HG02885 (cell line): Measurements from ENCODE around the gene ERBB4.
"Not testable (repeated sequence)": the region's sequence is repeated elsewhere in the genome, so short reads cannot be mapped to it uniquely, and the experiment has no call there.

ENCODE experiments used
- ATAC-seq: cut with Tn5 transposase; IDR thresholded peaks from one replicate; pipeline ENCODE4 v1.9.1; 2021; ENCODE audit warnings: mild to moderate bottlenecking; ENCODE audit not compliant: unreplicated experiment, poor library complexity

ERBB4 gene

DNA sequence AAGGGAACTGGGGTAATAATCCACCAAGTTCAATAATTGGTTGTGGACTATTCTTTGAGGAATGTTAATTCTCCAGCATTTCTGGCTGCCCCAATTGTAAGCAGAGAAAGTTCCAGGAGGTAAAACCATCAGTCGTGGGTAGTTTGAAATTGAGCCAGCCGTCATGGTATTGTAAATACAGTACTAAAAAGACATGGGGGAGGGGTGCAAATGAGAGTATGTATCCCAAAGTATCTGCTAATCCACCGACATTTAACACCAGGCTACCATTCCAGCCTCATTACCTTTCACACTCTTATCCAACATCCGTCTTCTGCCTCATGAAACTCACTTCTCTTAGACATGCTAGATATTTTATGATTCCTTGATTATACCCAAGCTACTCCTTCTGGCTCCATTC lies 507.9 kb downstream of the ERBB4 start:
- ATAC-seq = no peak

DNA sequence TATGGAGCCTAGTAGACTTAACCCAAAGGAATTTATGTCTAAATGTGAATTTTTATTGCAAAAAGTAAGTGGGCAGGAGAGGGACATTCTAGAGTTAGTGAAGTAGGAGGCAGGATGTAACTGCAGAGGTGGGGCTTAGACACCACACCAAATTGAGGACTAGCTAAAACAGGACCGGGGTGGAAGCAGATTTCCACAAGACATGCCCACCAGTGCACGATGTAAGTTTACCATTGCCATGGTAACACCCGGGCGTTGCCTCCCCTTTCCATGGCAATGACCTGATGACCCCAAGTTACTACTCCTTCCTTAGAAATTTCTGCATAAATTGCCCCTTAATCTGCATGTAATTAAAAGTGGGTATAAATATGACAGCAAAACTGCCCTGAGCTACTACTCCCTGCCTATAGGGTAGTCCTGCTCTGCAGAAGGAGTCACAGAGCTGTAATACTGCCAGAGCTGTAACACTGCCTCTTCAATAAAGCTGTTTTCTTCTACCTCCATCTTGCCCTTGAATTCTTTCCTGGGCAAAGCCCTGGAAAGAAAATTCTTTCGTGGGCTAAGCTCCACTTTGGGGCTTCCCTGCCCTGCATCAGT lies 509.7 kb downstream of the ERBB4 start:
- ATAC-seq = no peak

DNA sequence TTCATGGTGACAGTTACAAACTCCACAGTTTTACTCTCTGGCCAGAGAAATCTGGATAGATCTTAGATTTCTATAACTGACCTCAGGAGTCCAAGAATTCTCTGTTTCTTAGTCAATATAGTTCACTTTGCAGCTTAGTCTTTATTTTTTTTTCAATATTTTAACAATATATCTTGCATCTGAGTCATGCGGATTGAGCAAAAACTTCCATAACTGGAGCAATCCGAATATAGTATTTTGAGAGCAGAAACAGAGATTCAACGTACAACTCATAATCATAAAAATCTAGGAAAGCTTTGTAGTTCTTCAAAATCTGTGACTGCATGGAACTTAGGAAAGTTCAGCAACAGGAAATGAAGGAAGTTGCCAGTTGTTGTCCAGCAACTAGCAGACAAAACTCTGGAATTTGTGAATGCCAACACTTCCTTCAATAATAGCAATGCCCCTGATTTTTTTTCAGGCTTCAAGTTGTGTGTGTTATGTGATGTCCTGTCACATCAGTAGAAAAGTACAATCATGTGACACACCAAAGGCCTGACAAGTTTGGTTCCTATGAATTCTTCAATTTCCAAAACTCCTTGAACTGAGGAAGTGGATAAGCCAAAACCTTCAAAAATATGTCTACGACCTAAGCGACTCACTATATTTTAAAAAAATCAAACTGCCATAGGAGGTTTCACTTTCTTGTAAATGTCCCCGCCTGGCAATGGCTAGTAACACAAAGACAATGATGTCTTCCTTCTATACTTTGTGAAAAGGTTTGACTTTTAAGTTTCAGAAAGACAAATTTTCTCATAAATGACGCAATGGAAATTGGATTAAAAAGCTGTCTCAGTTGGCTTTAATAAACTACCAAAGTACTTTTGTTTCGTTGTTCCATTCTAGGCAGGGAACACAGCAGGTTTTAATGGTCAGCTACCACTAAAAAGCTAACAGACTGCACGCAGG lies 510.6 kb downstream of the ERBB4 start:
- peak; percentile 36 for ATAC-seq

DNA sequence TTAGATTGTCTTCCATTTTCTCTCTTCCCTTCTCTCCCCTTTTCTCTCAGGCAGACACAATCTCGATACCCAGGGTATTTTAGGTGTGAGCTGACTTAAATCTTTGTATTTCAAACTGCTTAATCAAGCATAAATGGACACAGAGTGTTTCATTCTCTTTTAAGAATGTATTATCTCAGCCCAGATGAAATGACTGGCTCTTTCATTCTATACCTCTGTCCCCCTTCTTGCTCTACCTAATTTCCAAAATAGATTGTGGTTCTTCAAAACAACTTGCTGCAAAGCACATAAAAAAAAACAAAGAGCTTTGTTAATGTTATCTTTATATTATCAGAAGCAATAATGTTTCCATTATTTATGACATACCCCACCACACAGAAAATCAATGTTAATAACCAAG lies 514.6 kb downstream of the ERBB4 start:
- ATAC-seq = no peak

DNA sequence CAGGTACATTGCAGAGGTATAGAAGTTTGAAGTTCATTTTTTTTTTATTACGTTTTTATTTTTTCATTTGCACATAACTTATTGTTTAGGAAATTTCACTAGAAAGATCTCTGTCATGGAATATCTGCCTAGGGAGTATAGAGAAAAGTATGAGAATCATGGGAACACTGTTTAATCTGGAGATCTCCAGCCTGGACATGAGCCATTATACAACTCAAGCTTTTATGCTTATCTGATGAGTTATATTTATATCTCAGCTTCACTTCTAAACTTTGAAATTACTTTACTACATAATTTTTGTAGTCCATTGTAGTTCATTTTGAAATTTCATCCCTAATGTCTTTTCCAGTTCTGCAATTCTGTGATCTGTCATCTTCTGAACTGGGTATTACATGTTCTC lies 515.6 kb downstream of the ERBB4 start:
- ATAC-seq = no peak

DNA sequence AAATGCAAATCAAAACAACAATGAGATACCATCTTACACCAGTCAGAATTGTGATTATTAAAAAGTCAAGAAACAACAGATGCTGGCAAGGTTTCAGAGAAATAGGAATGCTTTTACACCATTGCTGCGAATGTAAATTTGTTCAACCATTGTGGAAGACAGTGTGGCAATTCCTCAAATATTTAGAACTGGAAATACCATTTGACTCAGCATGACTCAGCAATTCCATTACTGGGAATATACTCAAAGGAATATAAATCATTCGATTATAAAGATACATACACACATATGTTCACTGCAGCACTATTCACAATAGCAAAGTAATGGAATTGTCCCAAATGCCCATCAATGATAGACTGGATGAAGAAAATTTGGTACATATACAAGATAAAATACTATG lies 516.7 kb downstream of the ERBB4 start:
- no peak for ATAC-seq

DNA sequence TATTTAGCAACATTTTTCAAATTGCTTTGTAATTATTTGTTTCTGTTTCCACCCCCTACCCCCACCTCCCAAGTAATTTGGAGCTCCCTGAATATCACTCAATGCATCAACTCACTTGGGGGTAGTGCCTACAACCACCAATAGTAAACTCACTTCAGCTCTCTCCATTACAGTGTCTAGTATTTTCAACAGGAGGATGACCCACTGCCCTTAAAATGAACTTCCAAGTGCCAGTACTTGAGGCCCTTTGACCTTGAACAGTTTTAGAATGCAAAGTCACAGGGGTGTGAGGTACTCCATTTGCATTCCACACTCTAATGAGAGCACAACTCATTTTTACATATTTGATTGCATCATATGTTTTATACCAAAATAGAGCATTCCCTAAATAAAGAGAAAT lies 523.0 kb downstream of the ERBB4 start:
- no peak for ATAC-seq

DNA sequence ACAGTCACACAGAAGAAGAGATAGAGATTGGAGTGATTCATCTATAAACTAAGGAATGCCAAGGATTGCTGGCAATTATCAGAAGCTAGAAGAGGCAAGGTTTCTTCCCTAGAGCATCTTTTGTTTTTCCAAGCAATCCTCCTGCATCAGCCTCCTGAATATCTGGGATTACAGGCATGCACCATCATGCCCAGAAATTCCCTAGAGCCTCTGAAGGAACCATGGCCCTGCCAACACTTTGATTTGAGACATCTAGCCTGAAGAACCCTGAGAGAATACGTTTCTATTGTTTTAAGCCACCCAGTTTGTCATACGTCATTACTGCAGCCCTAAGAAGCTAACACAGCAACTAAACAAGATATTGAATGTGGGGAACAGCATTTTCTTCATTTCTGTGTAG lies 525.0 kb downstream of the ERBB4 start:
- ATAC-seq = no peak

DNA sequence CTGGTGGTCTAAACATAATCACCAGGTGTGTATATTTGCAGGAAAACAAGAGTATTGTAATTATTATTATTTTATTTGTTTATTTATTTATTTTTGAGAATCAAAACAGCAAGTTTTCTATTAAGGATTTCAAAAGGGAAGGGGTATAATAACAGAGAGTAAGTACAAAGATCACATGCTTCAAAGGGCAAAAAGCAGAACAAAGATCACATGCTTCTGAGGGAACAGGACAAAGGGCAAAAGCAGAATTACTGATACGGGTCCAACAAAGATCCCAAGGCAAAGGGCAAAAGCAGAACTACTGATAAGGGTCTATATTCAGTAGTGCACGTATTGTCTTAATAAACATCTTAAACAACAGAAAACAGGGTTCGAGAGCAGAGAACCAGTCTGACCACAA lies 528.3 kb downstream of the ERBB4 start:
- ATAC-seq = not testable (repeated sequence)

DNA sequence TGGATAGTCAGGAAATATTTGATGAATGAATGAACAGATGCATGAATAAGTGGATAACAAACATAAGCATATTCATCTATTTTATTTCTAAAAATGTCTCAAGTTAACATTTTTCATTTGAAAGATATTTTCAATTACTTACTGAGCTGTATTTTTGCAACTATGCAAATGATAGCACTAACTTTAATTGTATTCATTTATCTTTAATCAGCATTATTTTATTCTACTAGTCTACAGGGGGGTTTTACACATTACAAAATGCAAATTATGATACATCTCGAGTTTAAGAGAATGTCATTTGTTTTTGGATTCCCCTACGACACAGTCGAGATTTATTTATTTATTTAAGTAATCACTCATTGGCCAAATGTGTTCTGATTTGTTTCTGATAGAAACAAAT lies 530.6 kb downstream of the ERBB4 start:
- ATAC-seq = no peak

DNA sequence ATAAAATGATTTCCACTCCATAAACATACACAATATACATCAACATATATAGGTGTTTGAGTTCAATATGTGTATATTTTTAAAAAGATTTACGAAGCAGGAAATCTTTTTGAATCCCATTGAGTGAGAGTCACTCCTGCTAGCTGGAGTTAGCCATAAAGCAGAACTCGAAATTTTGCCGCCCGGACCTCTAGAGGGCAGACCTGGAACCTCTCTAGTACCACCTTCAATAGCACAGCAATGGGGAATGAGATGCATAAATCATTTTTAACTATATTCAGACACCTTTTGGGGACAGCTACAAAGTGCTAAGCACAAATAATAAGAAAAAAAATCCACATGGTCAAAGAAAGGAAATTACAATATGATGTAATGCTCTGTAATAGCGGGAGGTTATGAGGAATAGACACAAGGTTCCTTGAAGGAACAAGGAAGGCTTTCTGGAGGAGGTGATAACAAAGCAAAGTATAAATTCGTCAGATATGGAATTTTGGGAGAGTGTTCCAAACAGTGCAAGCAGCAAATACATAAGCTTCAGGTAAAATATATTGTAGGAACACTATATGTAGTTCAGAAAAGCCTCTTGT lies 533.4 kb downstream of the ERBB4 start:
- peak; percentile 90 for ATAC-seq

DNA sequence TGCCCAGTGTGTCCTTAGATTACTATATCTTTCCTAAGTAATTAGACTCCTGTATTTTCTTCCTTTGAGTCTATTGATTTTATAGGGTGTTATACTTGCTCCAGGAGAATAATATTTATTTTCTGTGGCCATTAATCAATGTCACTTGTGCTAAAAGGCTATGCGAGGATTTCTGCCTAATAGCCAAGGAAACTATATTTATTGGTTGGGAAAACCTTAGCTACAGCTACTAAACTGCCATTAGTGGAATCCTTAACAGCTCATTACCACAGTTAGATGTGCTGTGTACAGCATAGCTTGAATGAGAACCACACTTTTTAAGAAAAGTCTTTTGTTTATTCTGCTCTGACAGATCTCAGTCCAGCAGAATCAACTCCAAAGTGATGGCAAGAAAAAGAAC lies 537.3 kb downstream of the ERBB4 start:
- ATAC-seq = no peak

DNA sequence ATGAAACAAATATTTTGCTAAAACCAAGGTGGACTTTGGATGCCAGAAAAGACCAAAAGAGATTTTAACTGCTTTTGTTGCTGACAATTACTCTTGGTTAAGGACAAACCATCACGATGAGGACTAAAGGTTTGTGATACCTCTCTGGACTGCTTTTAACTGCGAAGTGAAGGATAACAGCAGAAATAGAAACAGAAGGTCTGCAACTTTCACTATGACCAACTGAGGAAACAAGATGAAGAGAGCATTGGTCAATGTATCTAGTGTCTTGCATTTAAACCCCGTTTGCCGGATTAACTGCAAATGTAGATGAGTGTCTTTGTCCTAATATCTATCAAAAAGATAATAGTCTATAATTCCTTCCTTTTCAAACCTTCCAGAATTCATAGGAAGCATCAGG lies 541.7 kb downstream of the ERBB4 start:
- peak; percentile 74 for ATAC-seq

DNA sequence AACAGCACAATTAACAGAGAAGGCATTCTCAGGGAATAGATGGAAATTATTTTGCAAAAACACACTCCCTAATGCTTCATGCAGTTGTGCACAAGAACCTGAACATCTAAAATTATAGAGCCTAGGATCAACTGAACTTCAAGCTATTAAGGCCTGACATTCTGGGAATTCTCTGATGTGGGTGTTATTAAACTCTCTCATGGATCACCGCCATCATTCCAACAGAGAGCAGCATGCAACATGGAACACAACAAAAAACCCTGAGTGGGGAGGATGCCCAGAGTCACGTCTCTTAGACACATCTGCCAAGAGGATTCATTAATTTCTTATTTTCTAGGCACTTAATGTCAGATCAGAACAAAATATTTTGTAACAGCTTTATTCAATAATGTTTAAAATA lies 543.8 kb downstream of the ERBB4 start:
- no peak for ATAC-seq

DNA sequence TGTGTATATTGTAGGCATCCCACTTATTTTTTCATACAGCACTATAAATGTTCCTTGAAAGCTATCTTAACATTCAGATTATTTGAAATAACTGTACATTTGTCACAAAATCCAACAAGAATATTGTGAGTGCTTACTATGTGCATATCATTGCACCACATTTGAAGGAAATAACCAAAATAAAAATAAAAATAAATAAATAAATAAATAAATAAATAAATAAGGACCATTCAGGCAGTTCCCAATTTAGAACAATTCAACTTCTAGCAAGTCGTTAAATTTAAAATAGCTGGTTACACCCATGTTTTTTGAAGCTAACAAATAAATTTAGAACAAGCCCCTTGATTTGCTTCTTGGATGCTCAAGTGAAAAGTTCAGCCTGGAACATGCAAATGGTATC lies 548.3 kb downstream of the ERBB4 start:
- no peak for ATAC-seq

DNA sequence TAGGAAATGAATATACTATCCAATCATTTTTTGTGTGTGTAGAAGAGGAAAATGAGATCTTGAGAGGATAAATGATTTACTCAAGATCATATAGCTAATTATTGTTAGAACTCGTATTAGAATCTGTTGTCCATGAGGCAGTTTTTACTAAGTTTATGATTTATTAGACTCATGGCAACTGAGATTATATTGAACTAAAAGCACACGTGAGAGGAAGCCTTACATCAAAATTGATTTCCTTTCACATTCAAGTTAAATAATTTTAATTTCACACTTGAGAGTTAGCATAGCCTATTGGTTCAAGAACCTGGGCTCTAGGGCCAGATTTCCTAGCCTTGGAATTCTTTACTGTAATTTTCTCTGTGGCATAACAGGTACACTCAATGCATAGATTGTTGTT lies 552.3 kb downstream of the ERBB4 start:
- ATAC-seq = no peak

DNA sequence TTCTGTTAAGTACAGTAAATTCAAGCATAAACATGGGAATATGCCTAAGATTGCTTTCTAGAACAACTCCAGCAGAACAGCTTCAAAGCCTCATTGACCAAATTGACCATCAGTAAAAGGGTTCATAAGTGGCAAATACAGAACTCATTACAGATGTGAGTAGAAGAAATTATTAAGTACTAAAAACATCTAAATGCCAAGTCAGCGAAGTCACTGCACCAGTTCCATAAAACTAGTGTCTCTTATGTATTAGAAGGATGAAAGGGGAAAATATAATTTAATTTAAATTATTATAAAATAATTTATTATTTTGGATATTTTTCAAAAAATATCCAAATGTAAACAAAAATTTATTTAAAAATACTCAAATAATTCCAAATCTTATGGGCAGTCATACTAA lies 553.2 kb downstream of the ERBB4 start:
- no peak for ATAC-seq

DNA sequence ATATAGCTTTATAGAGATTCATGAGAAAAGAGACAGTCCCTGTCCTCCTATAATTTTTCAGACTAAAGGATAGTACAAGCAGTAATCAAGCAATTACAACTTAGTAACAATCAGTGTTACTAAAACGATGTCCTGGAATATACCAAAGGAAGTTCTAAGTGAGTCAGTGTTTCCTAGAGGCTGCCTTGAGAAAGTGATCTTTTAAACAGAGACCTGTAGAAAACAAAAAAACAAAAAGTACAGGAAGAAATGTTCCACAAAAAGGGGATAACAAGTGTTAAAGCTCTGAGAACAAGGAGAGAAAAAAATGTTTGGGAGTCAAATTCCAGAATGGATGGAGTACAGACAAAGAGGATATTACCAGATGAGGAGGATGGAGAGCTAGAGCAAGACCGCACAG lies 556.4 kb downstream of the ERBB4 start:
- ATAC-seq = no peak

DNA sequence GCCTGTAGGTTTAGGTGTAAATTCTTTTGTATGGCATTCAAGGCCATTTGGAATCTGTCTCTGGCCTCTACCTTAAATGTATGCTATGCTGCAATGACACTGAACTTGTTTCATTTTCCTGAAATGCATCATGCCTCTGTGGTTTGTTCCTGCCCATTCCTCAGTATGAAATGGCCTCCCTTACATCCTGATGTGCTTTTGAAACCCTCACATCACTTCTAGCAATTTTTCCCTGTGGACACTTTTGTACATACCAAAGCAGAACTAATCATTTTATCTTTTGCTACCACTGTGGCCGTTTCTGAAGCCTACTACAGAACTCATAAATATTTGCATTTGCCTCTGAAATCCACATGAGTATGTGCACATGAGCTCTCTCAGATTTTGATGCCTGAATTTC lies 557.2 kb downstream of the ERBB4 start:
- no peak for ATAC-seq

DNA sequence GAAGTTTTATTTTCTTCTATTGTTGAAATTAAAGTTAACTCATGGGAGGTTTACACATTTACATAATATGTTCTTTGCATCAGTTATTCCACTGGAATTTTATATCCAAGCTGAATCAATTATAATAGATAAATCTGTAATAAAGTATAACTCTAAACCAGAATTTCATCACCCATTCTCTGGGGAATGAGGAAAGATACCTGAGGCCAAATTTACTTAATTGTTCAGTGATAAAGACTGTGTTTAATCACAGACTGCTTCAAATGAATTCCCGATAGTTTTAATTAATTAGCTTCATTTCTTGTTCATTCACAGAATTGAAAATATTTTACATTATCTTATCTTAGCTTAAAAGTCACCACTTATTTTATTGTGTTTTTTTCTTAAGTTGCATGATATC lies 562.5 kb downstream of the ERBB4 start:
- ATAC-seq = no peak

DNA sequence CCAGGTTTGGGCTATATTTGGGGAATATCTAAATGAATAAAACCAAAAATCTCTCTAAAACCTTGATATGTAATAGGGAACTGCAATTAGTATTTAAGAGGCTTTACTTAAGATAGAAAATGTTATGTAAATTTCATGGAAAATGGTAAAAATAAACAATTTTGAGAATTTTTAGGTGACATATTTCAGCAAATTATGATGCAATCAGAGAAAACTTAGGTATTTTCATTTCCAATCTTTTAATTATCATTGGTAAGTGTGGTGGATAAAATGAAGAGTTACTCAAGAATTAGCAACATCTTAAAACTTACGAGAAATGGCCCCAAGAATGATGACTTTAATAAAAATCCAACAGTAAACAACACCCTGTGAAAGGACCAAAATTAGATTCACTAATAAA lies 571.4 kb downstream of the ERBB4 start:
- ATAC-seq = no peak

DNA sequence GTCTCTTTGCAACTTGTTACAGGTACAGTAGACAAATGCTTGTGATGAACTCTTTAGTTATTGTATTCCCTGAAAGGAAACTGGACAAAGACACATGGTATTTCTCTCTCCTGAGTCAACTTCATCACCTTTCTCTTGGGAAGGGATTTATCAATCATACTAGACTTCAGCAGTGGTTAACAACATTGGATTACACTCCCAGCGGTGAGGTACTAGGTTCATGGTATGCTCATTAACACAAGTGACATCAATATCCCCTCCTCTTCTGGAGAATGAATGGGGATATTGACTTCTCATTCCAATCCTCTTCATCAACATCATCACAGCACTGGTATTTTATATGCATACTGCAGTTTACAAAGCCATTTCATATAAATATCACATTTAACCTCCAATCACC lies 574.6 kb downstream of the ERBB4 start:
- ATAC-seq = no peak
